Hepatocyte (in vitro differentiated cells): ENCODE data around the gene LTK. TPM values are rescaled to one million over a fixed set of nuclear protein-coding genes. Genes with fewer than 3 reads are reported as not detected.

ENCODE experiments used
- DNase-seq: peaks from one replicate; pipeline ENCODE4 v3.0.0-alpha.2; 2016; ENCODE audit warnings: low spot score
- H2AFZ ChIP-seq: fragments of 200-600 bp; sonication (generic); 2 replicates; pipeline ENCODE4 v1.6.0; 2016; ENCODE audit warnings: antibody characterized with exemption, mild to moderate bottlenecking
- H3K27ac ChIP-seq: fragments of 200-600 bp; sonication (generic); 2 replicates; pipeline ENCODE4 v1.5.1; 2016; ENCODE audit warnings: mild to moderate bottlenecking
- H3K27me3 ChIP-seq: fragments of 200-600 bp; sonication (generic); 2 replicates; pipeline ENCODE4 v1.6.1; 2016
- H3K36me3 ChIP-seq: fragments of 200-600 bp; sonication (generic); replicated peaks from 2 replicates; pipeline ENCODE4 v1.5.1; 2016; ENCODE audit warnings: low read depth; ENCODE audit not compliant: insufficient read depth
- H3K4me1 ChIP-seq: fragments of 200-600 bp; sonication (generic); 2 replicates; pipeline ENCODE4 v1.5.1; 2016; ENCODE audit warnings: mild to moderate bottlenecking, moderate library complexity; ENCODE audit not compliant: insufficient read depth
- H3K4me2 ChIP-seq: fragments of 200-600 bp; sonication (generic); 2 replicates; pipeline ENCODE4 v1.6.0; 2016
- H3K4me3 ChIP-seq: fragments of 200-600 bp; sonication (generic); 2 replicates; pipeline ENCODE4 v1.5.1; 2016; ENCODE audit warnings: mild to moderate bottlenecking
- H3K79me2 ChIP-seq: fragments of 200-600 bp; sonication (generic); 2 replicates; pipeline ENCODE4 v1.6.0; 2017; ENCODE audit warnings: mild to moderate bottlenecking
- H3K9me2 ChIP-seq: fragments of 200-600 bp; sonication (generic); replicated peaks from 2 replicates; pipeline ENCODE4 v1.6.0; 2017; ENCODE audit warnings: mild to moderate bottlenecking; ENCODE audit not compliant: insufficient read depth
- H3K9me3 ChIP-seq: fragments of 200-600 bp; sonication (generic); 2 replicates; pipeline ENCODE4 v1.5.1; 2016; ENCODE audit warnings: low read depth, mild to moderate bottlenecking
- H4K20me1 ChIP-seq: fragments of 200-600 bp; sonication (generic); 2 replicates; pipeline ENCODE4 v1.6.0; 2016; ENCODE audit warnings: mild to moderate bottlenecking; ENCODE audit not compliant: insufficient read depth, poor library complexity, severe bottlenecking
- CTCF ChIP-seq: fragments of 200-600 bp; sonication (generic); IDR thresholded peaks from 2 replicates; pipeline ENCODE4 v1.5.1; 2016; ENCODE audit warnings: antibody characterized with exemption, mild to moderate bottlenecking; ENCODE audit not compliant: poor library complexity
- EZH2 ChIP-seq: fragments of 200-600 bp; sonication (generic); IDR thresholded peaks from 2 replicates; pipeline ENCODE4 v1.6.1; 2016; ENCODE audit warnings: antibody characterized with exemption, mild to moderate bottlenecking, borderline replicate concordance
- EZH2phosphoT487 ChIP-seq: fragments of 200-600 bp; sonication (generic); IDR thresholded peaks from one replicate; pipeline ENCODE4 v1.6.1; 2018; ENCODE audit warnings: antibody characterized with exemption, mild to moderate bottlenecking, low read depth, moderate library complexity; ENCODE audit not compliant: unreplicated experiment, severe bottlenecking
- WGBS: methylation state at CpG from one replicate; pipeline ENCODE4 v1.1.6; 2016; ENCODE audit warnings: low lambda C conversion rate; ENCODE audit errors: missing lambda C conversion rate; 5-methylcytosine and 5-hydroxymethylcytosine counted together
- polyA plus RNA-seq: library from polyadenylated mRNA; unstranded; fragments of >200 nt; fragmentation: Nextera tagmentation; extraction: Ambion mirVana; gene quantifications from 2 replicates; pipeline ENCODE4 v1.2.1, GENCODE V29; 2016
- total RNA-seq: library from RNA; depleted of rRNA; stranded (reverse); fragments of >200 nt; gene quantifications from 2 replicates; pipeline ENCODE4 v1.2.3, GENCODE V29; 2014

Gene LTK
- total and polyA plus RNA-seq, 2 experiments from 2014 or later = 0.83 to 1.2 TPM

- H3K4me3 ChIP-seq = no peak overlapping the region
- peak overlapping the region; percentile 92 for H3K27ac ChIP-seq
- no peak overlapping the region for H2AFZ ChIP-seq
- no peaks in the 10 kb centered on the region for H3K36me3 ChIP-seq
- DNase-seq = no peak
- H3K4me2 ChIP-seq = peak overlapping the region; percentile 43
- no peaks in the 10 kb centered on the region for H3K9me3 ChIP-seq
- H3K9me2 ChIP-seq = no peaks in the 10 kb centered on the region
- 56% methylated on average over 3 of the region's 3 CpGs for WGBS
- peaks cover 75% of the 10 kb centered on the region for H3K4me1 ChIP-seq
- H3K79me2 ChIP-seq = peaks cover 23% of the 10 kb centered on the region
- no peaks in the 10 kb centered on the region for H4K20me1 ChIP-seq
- H3K27me3 ChIP-seq = no peaks in the 10 kb centered on the region
- TF ChIP-seq EZH2phosphoT487 (no peak), EZH2 (no peak), CTCF (no peak)
These were observed 48.1 kb upstream of the LTK start for GRCh38 chr15:41561777-41562145.

GRCh38 chr15:41561104-41561776 is 47.6 kb upstream of the LTK start:
- Histone ChIP-seq H4K20me1 (no peaks in the 10 kb centered on the region), H3K4me3 (no peak overlapping the region), H3K79me2 (peaks cover 23% of the 10 kb centered on the region), H2AFZ (no peak overlapping the region), H3K9me3 (no peaks in the 10 kb centered on the region), H3K9me2 (no peaks in the 10 kb centered on the region), H3K27ac (peak overlapping the region; percentile 92), H3K27me3 (no peaks in the 10 kb centered on the region), H3K36me3 (no peaks in the 10 kb centered on the region), H3K4me2 (peak overlapping the region; percentile 97), H3K4me1 (peaks cover 70% of the 10 kb centered on the region)
- WGBS = 88% methylated on average over 16 of the region's 16 CpGs
- no peak for DNase-seq
- TF ChIP-seq EZH2 (no peak), EZH2phosphoT487 (no peak), CTCF (no peak)

- H3K27ac ChIP-seq = peak overlapping the region; percentile 25
- no peaks in the 10 kb centered on the region for H3K9me2 ChIP-seq
- peaks cover 23% of the 10 kb centered on the region for H3K79me2 ChIP-seq
- H3K4me2 ChIP-seq = peak overlapping the region; percentile 97
- no peaks in the 10 kb centered on the region for H4K20me1 ChIP-seq
- TF ChIP-seq CTCF (no peak), EZH2phosphoT487 (no peak), EZH2 (no peak)
- WGBS = 45% methylated on average over 2 of the region's 2 CpGs
- H3K4me3 ChIP-seq = no peak overlapping the region
- no peak for DNase-seq
- no peak overlapping the region for H2AFZ ChIP-seq
- no peaks in the 10 kb centered on the region for H3K9me3 ChIP-seq
- H3K27me3 ChIP-seq = no peaks in the 10 kb centered on the region
- H3K4me1 ChIP-seq = peaks cover 65% of the 10 kb centered on the region
- no peaks in the 10 kb centered on the region for H3K36me3 ChIP-seq
These were observed 46.9 kb upstream of the LTK start for GRCh38 chr15:41560572-41560874.

- Histone ChIP-seq H3K27ac (peak overlapping the region; percentile 80), H3K79me2 (peaks cover 23% of the 10 kb centered on the region), H3K4me3 (peak overlapping the region; percentile 86), H4K20me1 (no peaks in the 10 kb centered on the region), H3K36me3 (no peaks in the 10 kb centered on the region), H3K9me2 (no peaks in the 10 kb centered on the region), H3K4me1 (peaks cover 53% of the 10 kb centered on the region), H3K4me2 (peak overlapping the region; percentile 97), H3K27me3 (no peaks in the 10 kb centered on the region), H2AFZ (peak overlapping the region; percentile 61), H3K9me3 (no peaks in the 10 kb centered on the region)
- no peak for TF ChIP-seq CTCF
- no peak for TF ChIP-seq EZH2
- TF ChIP-seq EZH2phosphoT487 = no peak
- DNase-seq = no peak
- WGBS = 2% methylated on average over 30 of the region's 60 CpGs
These were observed 45.7 kb upstream of the LTK start for GRCh38 chr15:41559239-41559782.
